IMR-90 (cell line): ENCODE results near the gene XCR1. TPM values are rescaled to one million over a fixed set of nuclear protein-coding genes. Genes with fewer than 3 reads are reported as not detected.

Experiments used
- ATAC-seq: fragments of 200-7000 bp; cut with Tn5 transposase; 2 replicates; pipeline ENCODE4 v1.9.1; 2020; ENCODE audit warnings: low read depth, mild to moderate bottlenecking, moderate library complexity
- BruUV-seq: library from RNA; stranded (reverse); fragments of 400-500 nt; replicated peaks from 2 replicates; lab custom pipeline; 2021; lab: Mats Ljungman, UMichigan
- CTCF ChIA-PET: fragments of 300-600 bp; formaldehyde crosslinking; extraction: SDS; loops from one replicate; lab custom pipeline; 2021; ENCODE audit warnings: antibody characterized with exemption; lab: Yijun Ruan, JAX
- POLR2A ChIA-PET: fragments of 300-600 bp; sonication (Branson Sonifier 250); formaldehyde crosslinking; loops from one replicate; lab custom pipeline; 2022; ENCODE audit warnings: antibody characterized with exemption; ENCODE audit not compliant: unreplicated experiment; lab: Charles Lee
- DNase-seq: peaks from one replicate; pipeline ENCODE4 v3.0.0; 2013
- H2AFZ ChIP-seq: replicated peaks from 2 replicates; pipeline ENCODE3; 2013; ENCODE audit warnings: low read length, mild to moderate bottlenecking; ENCODE audit not compliant: poor library complexity
- H2AK5ac ChIP-seq: 2 replicates; pipeline ENCODE4 v1.6.1; 2013; ENCODE audit warnings: low read depth, low read length, inconsistent platforms
- H2AK9ac ChIP-seq: replicated peaks from 2 replicates; pipeline ENCODE3; 2013; ENCODE audit warnings: mild to moderate bottlenecking, low read depth, low read length, moderate library complexity; ENCODE audit not compliant: poor library complexity
- H2BK120ac ChIP-seq: 2 replicates; pipeline ENCODE4 v1.6.1; 2013; ENCODE audit warnings: low read depth, low read length, inconsistent platforms
- H2BK15ac ChIP-seq: 3 replicates; pipeline ENCODE4 v1.6.1; 2013; ENCODE audit warnings: low read depth, low read length, inconsistent platforms
- H2BK20ac ChIP-seq: 2 replicates; pipeline ENCODE4 v1.6.1; 2013; ENCODE audit warnings: low read depth, mild to moderate bottlenecking, inconsistent platforms, low read length, moderate library complexity
- H2BK5ac ChIP-seq: 2 replicates; pipeline ENCODE4 v1.6.1; 2013; ENCODE audit warnings: mild to moderate bottlenecking, low read depth, low read length, inconsistent platforms; ENCODE audit not compliant: poor library complexity, severe bottlenecking
- H3K14ac ChIP-seq: replicated peaks from 2 replicates; pipeline ENCODE4 v1.6.1; 2013; ENCODE audit warnings: low read depth, low read length, inconsistent platforms
- H3K18ac ChIP-seq: 2 replicates; pipeline ENCODE4 v1.6.1; 2013; ENCODE audit warnings: low read depth, low read length, control low read depth
- H3K23ac ChIP-seq: 2 replicates; pipeline ENCODE4 v1.6.1; 2013; ENCODE audit warnings: low read depth, low read length, inconsistent platforms
- H3K27ac ChIP-seq: 2 replicates; pipeline ENCODE4 v1.5.1; 2013; ENCODE audit warnings: mild to moderate bottlenecking, control low read depth, low read length; ENCODE audit not compliant: insufficient read depth
- H3K27me3 ChIP-seq: 2 replicates; pipeline ENCODE4 v1.6.1; 2013; ENCODE audit warnings: low read length; ENCODE audit not compliant: control insufficient read depth, insufficient read depth
- H3K36me3 ChIP-seq: 2 replicates; pipeline ENCODE4 v1.6.1; 2013; ENCODE audit warnings: low read length, mixed read lengths; ENCODE audit not compliant: control insufficient read depth, insufficient read depth
- H3K4ac ChIP-seq: 2 replicates; pipeline ENCODE4 v1.6.1; 2013; ENCODE audit warnings: low read depth, low read length, inconsistent platforms
- H3K4me1 ChIP-seq: 2 replicates; pipeline ENCODE4 v1.6.1; 2013; ENCODE audit warnings: low read length, mixed read lengths; ENCODE audit not compliant: control insufficient read depth, insufficient read depth
- H3K4me2 ChIP-seq: 2 replicates; pipeline ENCODE4 v1.6.1; 2013; ENCODE audit warnings: low read depth, mild to moderate bottlenecking, control low read depth, low read length, moderate library complexity
- H3K4me3 ChIP-seq: 2 replicates; pipeline ENCODE4 v1.5.1; 2013; ENCODE audit warnings: low read depth, mild to moderate bottlenecking, control low read depth, low read length, moderate library complexity; ENCODE audit not compliant: insufficient read depth
- H3K56ac ChIP-seq: 2 replicates; pipeline ENCODE4 v1.6.1; 2013; ENCODE audit warnings: low read length, inconsistent platforms; ENCODE audit not compliant: insufficient read depth; ENCODE audit errors: extremely low read depth
- H3K79me1 ChIP-seq, 2 experiments: 2 replicates each; pipeline ENCODE4 v1.6.1; 2013; ENCODE audit warnings: low read length in 2 of 2, inconsistent platforms in 1 of 2, low read depth in 1 of 2
- H3K9ac ChIP-seq: 2 replicates; pipeline ENCODE4 v1.6.1; 2013; ENCODE audit warnings: low read depth, low read length, control low read depth
- H3K9me1 ChIP-seq: 2 replicates; pipeline ENCODE4 v1.6.1; 2013; ENCODE audit warnings: low read length, inconsistent platforms; ENCODE audit not compliant: insufficient read depth
- H3K9me3 ChIP-seq: 2 replicates; pipeline ENCODE4 v1.6.1; 2013; ENCODE audit warnings: low read length; ENCODE audit not compliant: control insufficient read depth, insufficient read depth
- H4K20me1 ChIP-seq: 2 replicates; pipeline ENCODE4 v1.6.1; 2013; ENCODE audit warnings: low read length, inconsistent platforms; ENCODE audit not compliant: insufficient read depth
- H4K5ac ChIP-seq: 2 replicates; pipeline ENCODE4 v1.6.1; 2013; ENCODE audit warnings: mild to moderate bottlenecking, low read depth, low read length, control low read depth
- H4K8ac ChIP-seq, 2 experiments: 2 replicates each; pipeline ENCODE4 v1.6.1; 2013; ENCODE audit warnings: low read depth in 2 of 2, low read length in 2 of 2, control low read depth in 1 of 2, inconsistent platforms in 1 of 2
- H4K91ac ChIP-seq: 2 replicates; pipeline ENCODE4 v1.6.1; 2013; ENCODE audit warnings: low read depth, low read length, inconsistent platforms; ENCODE audit not compliant: insufficient read depth
- CEBPB ChIP-seq: IDR thresholded peaks from 2 replicates; pipeline ENCODE4 v1.6.1; 2012; ENCODE audit warnings: low read depth, low read length, improper control_type of control experiment
- MXI1 ChIP-seq: IDR thresholded peaks from 2 replicates; pipeline ENCODE4 v1.6.1; 2012; ENCODE audit warnings: low read depth, mild to moderate bottlenecking, low read length, moderate library complexity, borderline replicate concordance
- WGBS, 2 experiments: methylation state at CpG; one replicate each; pipeline versions ENCODE4 v1.1.5 to v1.1.7; 2013; ENCODE audit warnings: missing lambda C conversion rate in 2 of 2; ENCODE audit not compliant: insufficient read length in 1 of 2; ENCODE audit errors: extremely low coverage in 2 of 2; 5-methylcytosine and 5-hydroxymethylcytosine counted together
- dilution Hi-C: fragments of 300-500 bp; cut with HindIII; formaldehyde crosslinking; loops from one replicate; pipeline ENCODE4 v1.14.3; 2018; ENCODE audit warnings: low sequenced_read_pairs; ENCODE audit not compliant: unreplicated experiment
- in situ Hi-C: fragments of 300-500 bp; cut with MboI; formaldehyde crosslinking; loops from 3 replicates; pipeline ENCODE4 v1.14.3; 2019; ENCODE audit warnings: low sequenced_read_pairs, inconsistent platforms, mixed read lengths
- intact Hi-C: fragments of 100-400 bp; cut with micrococcal nuclease; formaldehyde crosslinking; loops from 2 replicates; pipeline ENCODE4 v1.10.0; 2022
- polyA plus RNA-seq, 3 experiments: library from polyadenylated mRNA; depleted of rRNA; stranded (reverse); fragments of >200 nt; gene quantifications; 2 replicates each; pipeline ENCODE4 v1.2.3, GENCODE V29; 2012; ENCODE audit warnings: low replicate concordance in 1 of 3
- total RNA-seq: library from RNA; depleted of rRNA; stranded (reverse); fragments of >200 nt; gene quantifications from 2 replicates; pipeline ENCODE4 v1.2.3, GENCODE V29; 2012

XCR1 gene
- total and polyA plus RNA-seq, 2 of the 4 experiments (the other 2 are of a cell fraction) = not detected

GRCh38 chr3:45988362-45988761 is 38.9 kb downstream of the XCR1 start:
- Histone ChIP-seq H3K9ac (no peak overlapping the region), H2BK20ac (peak overlapping the region; percentile 84)
- CTCF ChIA-PET = interaction anchor here (1.0 kb wide), 1 partner anchor 45 kb away, joined by 4 read pairs; the partner anchor contains the start of gene CXCR6

More at GRCh38 chr3:45988362-45988761, 38.9 kb downstream of the XCR1 start:
- H2AK9ac ChIP-seq = no peak overlapping the region
- H4K20me1 ChIP-seq = peaks cover 11% of the 10 kb centered on the region
- H2AFZ ChIP-seq = no peak overlapping the region
- H3K56ac ChIP-seq = no peak overlapping the region
- H3K79me1 ChIP-seq = peaks cover 25 to 84% of the 10 kb centered on the region in 2 experiments
- no peak for TF ChIP-seq MXI1
- TF ChIP-seq CEBPB = peak; percentile 67
- H3K27me3 ChIP-seq = no peaks in the 10 kb centered on the region
- POLR2A ChIA-PET = no interaction called here
- peak overlapping the region; percentile 73 for H3K14ac ChIP-seq
- H3K36me3 ChIP-seq = peaks cover 2% of the 10 kb centered on the region; the same call in 1 of the 2 replicates
- 72% methylated on average over 2 of the region's 4 CpGs; no CpG with 5 or more reads in 1 of the 2 experiments for WGBS, 2 experiments
- H2AK5ac ChIP-seq = peak overlapping the region; percentile 88
- peak overlapping the region; percentile 43 for H4K5ac ChIP-seq
- H3K9me3 ChIP-seq = no peaks in the 10 kb centered on the region
- no peak for ATAC-seq
- peak overlapping the region; percentile 16 to 82; a peak in 3 of 4 replicates for H4K8ac ChIP-seq
- peak overlapping the region; percentile 96 for H2BK120ac ChIP-seq
- DNase-seq = no peak
- H4K91ac ChIP-seq = peak overlapping the region; percentile 78
- dilution Hi-C loops (no loop called here), in situ Hi-C loops (no loop called here), intact Hi-C loops (no loop called here)
- 0 out of 2 replicates have a peak overlapping the region, but pooled peaks have one; percentile 6 for H3K4me2 ChIP-seq
- H3K9me1 ChIP-seq = peaks cover 60% of the 10 kb centered on the region
- H3K23ac ChIP-seq = peak overlapping the region; percentile 67
- H2BK5ac ChIP-seq = peak overlapping the region; percentile 92
- H3K4me1 ChIP-seq = peaks cover 53% of the 10 kb centered on the region
- BruUV-seq = no TSS peak
- H3K4me3 ChIP-seq = no peak overlapping the region
- H2BK15ac ChIP-seq = peak overlapping the region; percentile 79; the same call in 2 of the 3 replicates
- peak overlapping the region; percentile 97 for H3K4ac ChIP-seq
- H3K27ac ChIP-seq = peak overlapping the region; percentile 79
- peak overlapping the region; percentile 74 for H3K18ac ChIP-seq
